Heart right ventricle (tissue), 16 donors: ENCODE results near the gene FGF18. TPM values are rescaled to one million over a fixed set of nuclear protein-coding genes. Genes with fewer than 3 reads are reported as not detected.

Source experiments
- ATAC-seq, 8 donors: fragments of 200-7000 bp; cut with Tn5 transposase; one replicate each; pipeline ENCODE4 v1.9.1; 2020; ENCODE audit warnings: mild to moderate bottlenecking in 8 of 8, moderate library complexity in 8 of 8, moderate number of reproducible peaks in 1 of 8
- DNase-seq, 2 donors: peaks; one replicate each; pipeline ENCODE4 v3.0.0-alpha.2; 2020
- H3K27ac ChIP-seq, 10 donors: fragments of 200-600 bp; sonication (generic) in 2 of 10; one replicate each; pipeline versions ENCODE4 v1.5.0 to v1.8.0; 2020 to 2022; ENCODE audit warnings: mild to moderate bottlenecking in 3 of 10
- H3K27me3 ChIP-seq, 7 donors: fragments of 200-600 bp; one replicate each; pipeline ENCODE4 v1.8.0; 2021 to 2022; ENCODE audit warnings: mild to moderate bottlenecking in 2 of 7
- H3K36me3 ChIP-seq, 9 donors: fragments of 200-600 bp; sonication (generic) in 1 of 9; one replicate each; pipeline versions ENCODE4 v1.5.0 to v1.8.0; 2020 to 2022; ENCODE audit warnings: mild to moderate bottlenecking in 2 of 9
- H3K4me1 ChIP-seq, 9 donors: fragments of 200-600 bp; sonication (generic) in 1 of 9; one replicate each; pipeline versions ENCODE4 v1.5.0 to v1.8.0; 2020 to 2022; ENCODE audit warnings: mild to moderate bottlenecking in 4 of 9
- H3K4me3 ChIP-seq, 10 donors: fragments of 200-600 bp; sonication (generic) in 2 of 10; one replicate each; pipeline versions ENCODE4 v1.5.0 to v1.8.0; 2020 to 2022; ENCODE audit warnings: mild to moderate bottlenecking in 7 of 10, moderate library complexity in 2 of 10
- H3K9me3 ChIP-seq, 11 donors: fragments of 200-600 bp in 10 of 11; sonication (generic) in 2 of 11; one replicate each; pipeline versions ENCODE4 v1.5.0 to v1.8.0; 2013 to 2022; ENCODE audit warnings: mild to moderate bottlenecking in 2 of 11, control low read depth in 1 of 11, moderate library complexity in 1 of 11
- WGBS, 2 donors: extraction: QIAGEN DNeasy Blood & Tissue Kit; methylation state at CpG; one replicate each; pipeline ENCODE4 v1.1.7; 2013; ENCODE audit warnings: inconsistent platforms in 1 of 2; 5-methylcytosine and 5-hydroxymethylcytosine counted together
- intact Hi-C, 10 donors: fragments of 100-400 bp; cut with DNase I; formaldehyde crosslinking; loops; one replicate each; pipeline versions ENCODE4 v1.11.1 to v1.14.2; 2022
- polyA plus RNA-seq, 2 donors: library from polyadenylated mRNA; stranded (reverse); fragments of 200-250 nt; gene quantifications; one replicate each; pipeline ENCODE4 v1.2.3, GENCODE V29; 2013
- total RNA-seq, 10 donors: library from RNA; stranded (reverse); fragmentation: NEBNext Ultra II Directional in 3 of 10; extraction: Animal tissue kit (Norgen Biotek cat#: 25700) in 3 of 10; gene quantifications; one replicate each; pipeline versions ENCODE4 v1.2.1 to v1.2.4, GENCODE V29; 2021 to 2023
- TF ChIP-seq, protein P1 (sequence below), 9 donors: fragments of 200-600 bp; sonication (generic) in 2 of 9; IDR thresholded peaks; one replicate each; pipeline versions ENCODE4 v1.5.0 to v1.8.0; 2021 to 2022; ENCODE audit warnings: antibody characterized with exemption in 9 of 9, mild to moderate bottlenecking in 5 of 9, moderate library complexity in 1 of 9
- donor health status: Arrhythmogenic right ventricular cardiomyopathy.
- donor health status: ischemic (EF 13 %, LVEDD 7.1; RV severe dilation, severe dysfunction).
- donor health status: healthy with polysubstance abuse.
- donor health status: DM: no; HTN: yes; CAD: no.
- donor health status: DM: no; HTN: no; CAD: no.
- donor health status: ischemic (EF 25% LVEDD 6.9; RV normal size, moderate dysfunction).
- donor health status: ischemic (EF 25% LVEDD 5.7; RV mildly dilated, moderate dysfunction).
- donor health status: healthy.
- donor health status: DM: yes; HTN: yes; CAD: no.
- donor health status: Ischemic cardiomyopathy.
- donor health status: ischemic (EF 35%, LVEDD 5.7; RV mildly dilated, moderate dysfunction).
- donor health status: nonischemic (EF 11% LVEDD 7.7; RV severe dilation, severe dysfunction).
- donor health status: DM: yes; HTN: yes; CAD: no.
- donor health status: PGD.
- donor health status: ischemic (EF 29% LVEDD 5.4; RV normal size, mild dysfunction).
- donor health status: nonischemic (EF 23%, LVEDD 6.1; RV moderate dilation, normal function).

Gene FGF18
- total and polyA plus RNA-seq, 12 donors: 1.7 to 39.2 (median 13.7) TPM

DNA sequence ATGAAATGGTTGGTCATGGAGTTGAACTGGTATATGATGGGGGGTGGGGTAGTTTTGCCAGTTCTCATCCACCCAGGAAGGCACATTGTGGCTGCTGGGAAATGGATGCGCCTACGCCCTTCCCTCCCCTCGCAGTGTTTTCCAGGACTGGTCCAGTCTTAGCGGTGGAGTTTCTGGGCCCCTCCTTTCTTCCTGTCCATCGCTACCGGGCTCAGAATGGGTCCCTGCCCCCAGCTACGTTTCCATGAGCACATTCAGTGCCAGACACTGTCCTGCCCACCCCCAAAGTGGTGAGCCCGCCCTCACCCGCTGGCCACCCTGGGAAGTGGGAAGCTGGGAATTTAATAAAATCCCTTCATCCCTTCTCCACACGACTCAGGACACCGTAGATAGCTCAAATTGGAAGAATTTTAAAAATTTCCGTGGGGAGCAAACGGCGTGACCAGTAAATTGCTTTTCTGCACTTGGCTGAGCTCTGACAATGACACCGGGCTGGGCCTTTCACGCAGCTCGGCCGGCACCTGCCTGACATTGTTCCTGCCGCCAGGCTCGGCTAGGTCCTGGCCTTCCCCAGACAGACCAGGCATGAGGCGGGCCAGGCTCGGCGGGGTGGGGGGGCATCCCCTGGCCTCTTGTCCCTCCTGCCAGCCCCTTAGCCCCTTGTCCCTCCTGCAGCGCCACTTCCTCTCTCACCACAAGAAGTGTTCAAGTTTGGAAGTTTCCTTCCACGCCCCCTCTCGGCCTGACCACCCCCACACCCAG lies 3.6 kb downstream of the FGF18 start:
- intact Hi-C loops: loop anchor here in 6 of 10 donors (5.0 to 10.0 kb wide), 9 partner anchors 52 to 322 kb away; no protein-coding TSS in a partner anchor
- Histone ChIP-seq H3K4me3 (no peak overlapping the region), H3K9me3 (no peaks in the 10 kb centered on the region), H3K36me3 (no peaks in the 10 kb centered on the region), H3K27ac (peak overlapping the region in 6 of 10 donors; percentile 18 to 90 (median 86)), H3K4me1 (peaks cover 14 to 75% (median 36%) of the 10 kb centered on the region in 9 donors), H3K27me3 (peaks cover 0 to 35% (median 0%) of the 10 kb centered on the region in 7 donors)
- ATAC-seq (peak in 3 of 8 donors; percentile 1 to 31 (median 6)), DNase-seq (peak in 1 of 2 donors; percentile 45)
- TF ChIP-seq, protein P1, sequence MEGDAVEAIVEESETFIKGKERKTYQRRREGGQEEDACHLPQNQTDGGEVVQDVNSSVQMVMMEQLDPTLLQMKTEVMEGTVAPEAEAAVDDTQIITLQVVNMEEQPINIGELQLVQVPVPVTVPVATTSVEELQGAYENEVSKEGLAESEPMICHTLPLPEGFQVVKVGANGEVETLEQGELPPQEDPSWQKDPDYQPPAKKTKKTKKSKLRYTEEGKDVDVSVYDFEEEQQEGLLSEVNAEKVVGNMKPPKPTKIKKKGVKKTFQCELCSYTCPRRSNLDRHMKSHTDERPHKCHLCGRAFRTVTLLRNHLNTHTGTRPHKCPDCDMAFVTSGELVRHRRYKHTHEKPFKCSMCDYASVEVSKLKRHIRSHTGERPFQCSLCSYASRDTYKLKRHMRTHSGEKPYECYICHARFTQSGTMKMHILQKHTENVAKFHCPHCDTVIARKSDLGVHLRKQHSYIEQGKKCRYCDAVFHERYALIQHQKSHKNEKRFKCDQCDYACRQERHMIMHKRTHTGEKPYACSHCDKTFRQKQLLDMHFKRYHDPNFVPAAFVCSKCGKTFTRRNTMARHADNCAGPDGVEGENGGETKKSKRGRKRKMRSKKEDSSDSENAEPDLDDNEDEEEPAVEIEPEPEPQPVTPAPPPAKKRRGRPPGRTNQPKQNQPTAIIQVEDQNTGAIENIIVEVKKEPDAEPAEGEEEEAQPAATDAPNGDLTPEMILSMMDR (IDR thresholded peaks at IDR 0.05): no peak
- WGBS, 2 donors: 66 to 76% methylated on average over 26 of the region's 26 CpGs

DNA sequence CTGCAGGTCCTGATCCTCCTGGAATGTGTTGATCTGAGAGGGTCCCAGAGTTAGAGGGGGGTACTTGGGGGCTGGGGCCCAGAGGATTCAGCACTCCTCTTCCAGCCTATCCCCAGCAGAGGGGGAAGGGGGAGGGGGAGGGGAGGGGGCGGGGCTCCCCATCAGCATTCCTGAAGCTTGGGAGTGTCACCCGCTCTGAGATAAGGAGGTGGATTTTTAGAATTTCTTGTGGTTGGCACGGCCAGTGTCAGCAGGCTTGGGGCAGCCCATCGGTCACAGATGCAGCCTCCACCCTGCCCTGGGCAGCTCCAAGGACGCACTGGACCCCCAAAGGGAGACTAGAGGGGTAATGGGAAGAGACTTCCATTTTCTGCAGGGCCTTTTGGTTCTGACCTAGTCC lies 5.3 kb downstream of the FGF18 start:
- WGBS, 2 donors: 55 to 60% methylated on average over 5 of the region's 5 CpGs

DNA sequence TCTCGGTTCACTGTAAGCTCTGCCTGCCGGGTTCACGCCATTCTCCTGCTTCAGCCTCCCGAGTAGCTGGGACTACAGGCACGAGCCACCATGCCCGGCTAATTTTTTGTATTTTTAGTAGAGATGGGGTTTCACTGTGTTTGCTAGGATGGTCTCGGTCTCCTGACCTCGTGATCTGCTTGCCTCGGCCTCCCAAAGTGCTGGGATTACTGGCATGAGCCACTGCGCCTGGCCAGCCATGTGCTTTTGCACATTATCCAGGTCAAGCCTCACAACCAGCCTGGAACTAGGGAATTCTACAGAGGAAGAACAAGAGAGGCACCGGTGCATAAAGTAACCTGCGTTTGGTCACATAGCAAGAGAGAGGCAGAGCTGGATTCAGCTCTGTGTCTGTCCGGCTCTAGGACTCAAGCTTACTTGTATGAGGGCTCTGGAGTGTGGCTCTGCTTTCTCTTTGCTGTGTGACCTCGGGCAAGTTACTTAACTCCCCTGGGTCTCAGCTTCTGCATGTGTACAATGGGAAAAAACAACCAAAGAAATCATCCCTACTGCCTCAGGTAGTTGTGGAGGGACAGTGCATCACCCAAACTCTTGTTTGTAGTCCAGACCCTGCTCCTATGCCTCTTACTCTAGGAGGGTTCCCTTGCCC lies 6.3 kb downstream of the FGF18 start:
- TF ChIP-seq, protein P1 (IDR thresholded peaks at IDR 0.05): no peak
- WGBS, 2 donors: 80 to 86% methylated on average over 14 of the region's 14 CpGs
- no peak overlapping the region for H3K4me3 ChIP-seq
- ATAC-seq (no peak), DNase-seq (no peak)
- H3K9me3 ChIP-seq: no peaks in the 10 kb centered on the region
- H3K36me3 ChIP-seq: no peaks in the 10 kb centered on the region
- H3K27me3 ChIP-seq: peaks cover 0 to 14% (median 0%) of the 10 kb centered on the region in 7 donors
- H3K4me1 ChIP-seq: peaks cover 3 to 63% (median 18%) of the 10 kb centered on the region in 9 donors
- intact Hi-C loops: loop anchor here in 5 of 10 donors (5.0 to 10.0 kb wide), 8 partner anchors 49 to 319 kb away; no protein-coding TSS in a partner anchor
- H3K27ac ChIP-seq: no peak overlapping the region

More for the DNA sequence above, 5.3 kb downstream of the FGF18 start:
- Histone ChIP-seq H3K36me3 (no peaks in the 10 kb centered on the region), H3K4me3 (no peak overlapping the region), H3K4me1 (peaks cover 8 to 71% (median 24%) of the 10 kb centered on the region in 9 donors), H3K27ac (peak overlapping the region in 1 of 10 donors; percentile 21), H3K9me3 (no peaks in the 10 kb centered on the region), H3K27me3 (peaks cover 0 to 24% (median 0%) of the 10 kb centered on the region in 7 donors)
- ATAC-seq (no peak), DNase-seq (no peak)
- TF ChIP-seq, protein P1 (IDR thresholded peaks at IDR 0.05): no peak
- intact Hi-C loops: loop anchor here in 6 of 10 donors (5.0 to 10.0 kb wide), 9 partner anchors 50 to 320 kb away; no protein-coding TSS in a partner anchor

DNA sequence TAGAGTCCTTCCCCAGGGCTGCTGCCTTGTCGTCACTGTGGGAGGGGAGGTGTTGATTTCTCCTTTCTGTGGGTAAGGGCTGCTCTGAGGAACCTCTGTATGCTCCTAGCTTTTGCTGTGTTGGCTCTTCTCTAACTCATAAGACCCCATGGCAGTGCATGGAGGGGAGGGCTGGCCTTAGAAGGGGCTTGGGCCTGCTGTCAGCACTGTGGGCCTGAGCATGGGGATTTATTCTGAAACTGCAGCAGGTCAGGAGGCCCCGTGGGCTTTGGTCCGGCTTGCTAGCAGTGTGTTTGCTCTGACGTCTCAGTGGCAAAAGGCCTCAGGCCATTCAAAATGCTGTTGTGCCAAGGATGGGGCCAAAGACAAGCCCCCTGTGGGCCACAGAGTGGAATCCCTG lies 6.8 kb downstream of the FGF18 start:
- H3K4me3 ChIP-seq: no peak overlapping the region
- 74 to 76% methylated on average over 4 of the region's 4 CpGs for WGBS, 2 donors
- TF ChIP-seq, protein P1 (IDR thresholded peaks at IDR 0.05): no peak
- H3K36me3 ChIP-seq: no peaks in the 10 kb centered on the region
- peaks cover under 1 to 60% (median 13%) of the 10 kb centered on the region in 9 donors for H3K4me1 ChIP-seq
- H3K27ac ChIP-seq: no peak overlapping the region
- DNase-seq (no peak), ATAC-seq (no peak)
- peaks cover 0 to 8% (median 0%) of the 10 kb centered on the region in 7 donors for H3K27me3 ChIP-seq
- intact Hi-C loops: loop anchor here in 5 of 10 donors (5.0 to 10.0 kb wide), 8 partner anchors 49 to 319 kb away; no protein-coding TSS in a partner anchor
- H3K9me3 ChIP-seq: no peaks in the 10 kb centered on the region
